HepG2 (cell line): ENCODE measurements around the gene ALLC. TPM values are rescaled to one million over a fixed set of nuclear protein-coding genes. Genes with fewer than 3 reads are reported as not detected.

Experiments
- ATAC-seq: fragments of 200-7000 bp; cut with Tn5 transposase; 3 replicates; pipeline ENCODE4 v1.9.1; 2020; ENCODE audit warnings: mild to moderate bottlenecking, moderate library complexity
- BruUV-seq: library from RNA; stranded (reverse); fragments of 400-500 nt; replicated peaks from 2 replicates; lab custom pipeline; 2021; lab: Mats Ljungman, UMichigan
- CTCF ChIA-PET: fragments of 300-600 bp; formaldehyde crosslinking; extraction: SDS; loops from one replicate; lab custom pipeline; 2021; ENCODE audit warnings: low total read pairs, inconsistent platforms, low intra/inter-chr PET ratio; lab: Yijun Ruan, JAX
- POLR2A ChIA-PET: fragments of 350-600 bp; sonication (Branson Sonifier 250); formaldehyde crosslinking; loops from one replicate; lab custom pipeline; 2020; ENCODE audit warnings: antibody characterized with exemption, inconsistent platforms; lab: Yijun Ruan, JAX
- DNase-seq: peaks from one replicate; pipeline ENCODE4 v3.0.0-alpha.2; 2015; ENCODE audit warnings: low spot score
- FAIRE-seq: peaks from 3 replicates; lab custom pipeline; 2011; peaks lifted over from hg19 to GRCh38; lab: Jason Lieb, UNC
- H2AFZ ChIP-seq: one replicate; pipeline ENCODE4 v1.6.1; 2011; ENCODE audit warnings: low read length, inconsistent platforms
- H3K27ac ChIP-seq: fragments of 300-600 bp; 3 replicates; pipeline ENCODE4 v1.8.0; 2011; ENCODE audit warnings: mixed run types, mild to moderate bottlenecking, mixed read lengths, low read length, inconsistent platforms; ENCODE audit not compliant: insufficient read depth; ENCODE audit errors: extremely low read length
- H3K27me3 ChIP-seq, 2 experiments: fragments of 200-600 bp in 1 of 2; 2 replicates in 1 of 2; 3 replicates in 1 of 2; pipeline versions ENCODE4 v1.6.0 to v1.8.0; 2011; ENCODE audit warnings: low read length in 2 of 2, mild to moderate bottlenecking in 2 of 2, moderate library complexity in 2 of 2, inconsistent platforms in 1 of 2; ENCODE audit not compliant: insufficient read depth in 2 of 2, control insufficient read depth in 1 of 2
- H3K36me3 ChIP-seq, 2 experiments: fragments of 200-600 bp in 1 of 2; replicated peaks in 1 of 2; 2 replicates in 1 of 2; 3 replicates in 1 of 2; pipeline versions ENCODE4 v1.5.1 to v1.8.0; 2011; ENCODE audit warnings: low read length in 2 of 2, inconsistent platforms in 1 of 2; ENCODE audit not compliant: insufficient read depth in 2 of 2, control insufficient read depth in 1 of 2
- H3K4me1 ChIP-seq: 2 replicates; pipeline ENCODE4 v1.5.1; 2012; ENCODE audit warnings: low read length, inconsistent platforms; ENCODE audit not compliant: insufficient read depth
- H3K4me2 ChIP-seq: 2 replicates; pipeline ENCODE4 v1.6.0; 2011; ENCODE audit warnings: low read depth, low read length, inconsistent platforms
- H3K4me3 ChIP-seq, 3 experiments: fragments of 200-600 bp in 1 of 3; sonication (generic), shearing (Covaris generic) in 1 of 3; replicated peaks in 1 of 3; 2 replicates each; pipeline ENCODE4 v1.5.1; 2011 to 2016; ENCODE audit warnings: low read length in 3 of 3, inconsistent platforms in 2 of 3, low read depth in 2 of 3, mild to moderate bottlenecking in 2 of 3, control low read depth in 1 of 3, mixed read lengths in 1 of 3; ENCODE audit not compliant: insufficient read depth in 1 of 3
- H3K79me2 ChIP-seq: one replicate; pipeline ENCODE4 v1.6.1; 2011; ENCODE audit warnings: low read length, inconsistent platforms; ENCODE audit not compliant: insufficient read depth
- H3K9ac ChIP-seq: 2 replicates; pipeline ENCODE4 v1.6.0; 2011; ENCODE audit warnings: mild to moderate bottlenecking, low read depth, low read length, inconsistent platforms; ENCODE audit not compliant: insufficient read depth
- H3K9me3 ChIP-seq: 2 replicates; pipeline ENCODE4 v1.5.1; 2012; ENCODE audit warnings: mild to moderate bottlenecking, low read length
- H4K20me1 ChIP-seq: 2 replicates; pipeline ENCODE4 v1.6.0; 2011; ENCODE audit warnings: inconsistent platforms, mild to moderate bottlenecking, low read length, moderate library complexity; ENCODE audit not compliant: insufficient read depth
- DBP ChIP-seq: sonication (generic); formaldehyde crosslinking; IDR thresholded peaks from 2 replicates; pipeline ENCODE4 v1.4.0; 2020; ENCODE audit warnings: missing genetic modification reagents; ENCODE audit errors: not compliant biosample characterization
- E2F1 ChIP-seq: sonication (generic); formaldehyde crosslinking; IDR thresholded peaks from 2 replicates; pipeline ENCODE4 v1.5.0; 2020; ENCODE audit warnings: missing genetic modification reagents
- FOXO1 ChIP-seq: sonication (generic); formaldehyde crosslinking; IDR thresholded peaks from 2 replicates; pipeline ENCODE4 v1.4.0; 2020; ENCODE audit warnings: missing genetic modification reagents
- FOXO4 ChIP-seq: sonication (generic); formaldehyde crosslinking; conservative IDR thresholded peaks from 2 replicates; pipeline ENCODE4 v1.8.1; 2023; ENCODE audit warnings: missing genetic modification reagents
- IRX3 ChIP-seq: sonication (generic); formaldehyde crosslinking; IDR thresholded peaks from 2 replicates; pipeline ENCODE4 v1.8.1; 2023; ENCODE audit warnings: mild to moderate bottlenecking, low read depth, missing genetic modification reagents, borderline replicate concordance
- KDM4B ChIP-seq: sonication (generic); formaldehyde crosslinking; IDR thresholded peaks from 2 replicates; pipeline ENCODE4 v1.4.0; 2020; ENCODE audit warnings: missing genetic modification reagents
- KLF9 ChIP-seq: IDR thresholded peaks from 2 replicates; pipeline ENCODE4 v1.6.1; 2016; ENCODE audit warnings: low read depth
- MED8 ChIP-seq: sonication (generic); formaldehyde crosslinking; IDR thresholded peaks from 2 replicates; pipeline ENCODE4 v1.8.1; 2023; ENCODE audit warnings: mild to moderate bottlenecking, missing genetic modification reagents; ENCODE audit not compliant: insufficient replicate concordance
- NFRKB ChIP-seq: fragments of 450-650 bp; IDR thresholded peaks from 2 replicates; pipeline ENCODE4 v1.6.1; 2017
- NFYB ChIP-seq: sonication (generic); formaldehyde crosslinking; IDR thresholded peaks from 2 replicates; pipeline ENCODE4 v1.4.0; 2020; ENCODE audit warnings: missing genetic modification reagents
- SP1 ChIP-seq, 2 experiments: fragments of 450-650 bp in 1 of 2; sonication (generic) in 1 of 2; formaldehyde crosslinking in 1 of 2; IDR thresholded peaks; 2 replicates each; pipeline versions ENCODE4 v1.4.0 to v1.6.1; 2016 to 2020; ENCODE audit warnings: missing genetic modification reagents in 1 of 2
- ZFYVE20 ChIP-seq: sonication (generic); formaldehyde crosslinking; IDR thresholded peaks from 2 replicates; pipeline ENCODE4 v1.8.0; 2023; ENCODE audit warnings: low read depth, mild to moderate bottlenecking, moderate library complexity, missing genetic modification reagents, borderline replicate concordance
- ZNF354B ChIP-seq: sonication (generic); formaldehyde crosslinking; IDR thresholded peaks from 2 replicates; pipeline ENCODE4 v1.8.0; 2022; ENCODE audit warnings: mild to moderate bottlenecking, missing genetic modification reagents
- ZNF44 ChIP-seq: sonication (generic); formaldehyde crosslinking; IDR thresholded peaks from 2 replicates; pipeline ENCODE4 v1.5.1; 2020; ENCODE audit warnings: mild to moderate bottlenecking, missing genetic modification reagents
- ZNF446 ChIP-seq: sonication (generic); formaldehyde crosslinking; IDR thresholded peaks from 2 replicates; pipeline ENCODE4 v1.5.0; 2020; ENCODE audit warnings: mild to moderate bottlenecking, missing genetic modification reagents
- WGBS: methylation state at CpG from one replicate; pipeline ENCODE4 v1.1.6; 2017; ENCODE audit warnings: low lambda C conversion rate; 5-methylcytosine and 5-hydroxymethylcytosine counted together
- in situ Hi-C: cut with HindIII; loops from 2 replicates; pipeline ENCODE4 v1.10.0; 2017; ENCODE audit warnings: low pct_unique_long_range_greater_than_20kb; ENCODE audit not compliant: extremely low pct_ligation_motif_present
- intact Hi-C: fragments of 100-400 bp; cut with micrococcal nuclease; formaldehyde crosslinking; loops from one replicate; pipeline ENCODE4 v1.10.0; 2022; ENCODE audit not compliant: unreplicated experiment
- polyA plus RNA-seq, 8 experiments: library from polyadenylated mRNA; depleted of rRNA in 3 of 8; stranded (reverse) in 7 of 8; unstranded in 1 of 8; fragments of >200 nt; fragmentation: Illumina TruSeq in 4 of 8; extraction: Trizol in 4 of 8; gene quantifications; 2 replicates each; pipeline versions ENCODE4 v1.2.1 to v1.2.3, GENCODE V29; 2011 to 2016; ENCODE audit warnings: low read depth in 4 of 8, missing spikeins in 1 of 8, mixed read lengths in 1 of 8; ENCODE audit not compliant: insufficient read depth in 1 of 8
- total RNA-seq, 5 experiments: library from RNA; depleted of rRNA; stranded (reverse); fragments of >200 nt; fragmentation: Illumina TruSeq; extraction: Trizol; gene quantifications; 2 replicates each; pipeline ENCODE4 v1.2.3, GENCODE V29; 2016; ENCODE audit warnings: low read depth in 1 of 5

The ALLC gene
- total and polyA plus RNA-seq, 2 of the 13 experiments (the other 11 are each of a cell fraction or from before 2014, with no cell fraction given), result 0.08 to 0.11 TPM

DNA sequence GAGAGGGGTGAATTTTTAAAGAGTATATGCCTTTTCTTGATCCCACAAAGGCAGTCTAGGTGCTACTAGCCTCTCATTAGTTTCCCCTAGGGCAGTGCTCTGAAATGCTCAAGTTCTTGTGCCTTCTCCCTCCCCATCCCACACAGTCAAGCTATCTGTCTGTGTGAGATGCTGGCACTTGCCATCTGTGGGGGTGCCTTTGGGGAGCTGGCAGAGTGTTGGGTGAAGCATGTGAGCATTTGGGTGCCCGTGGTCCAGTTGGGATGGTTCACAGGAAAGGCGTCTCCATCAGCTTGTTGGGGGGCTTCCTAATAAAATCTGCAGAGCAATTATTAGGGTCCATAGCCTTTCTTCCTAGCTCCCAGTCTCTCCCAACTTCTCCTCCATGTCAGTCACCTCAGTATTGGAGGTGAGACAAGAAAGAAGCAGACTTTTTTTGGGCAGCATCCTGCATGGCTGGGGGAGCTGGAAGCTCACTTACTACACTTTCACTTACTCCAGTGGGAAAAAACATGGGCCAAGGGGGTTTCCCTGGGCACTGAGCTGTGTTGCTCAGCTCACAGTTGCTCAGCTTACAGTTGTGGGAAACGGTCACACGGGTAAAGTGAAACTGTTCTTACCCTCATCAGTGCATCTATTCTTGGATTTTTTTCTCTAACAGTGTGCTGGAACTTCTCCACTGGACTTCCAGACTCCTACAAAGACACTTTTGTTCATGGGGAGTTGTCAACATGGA, 33.8 kb upstream of the ALLC start:
- peaks cover 0 to 11% of the 10 kb centered on the region in 2 experiments; a peak in 2 of 5 replicates for H3K27me3 ChIP-seq
- H4K20me1 ChIP-seq, result no peaks in the 10 kb centered on the region
- H2AFZ ChIP-seq, result no peak overlapping the region
- H3K9ac ChIP-seq, result no peak overlapping the region
- in situ Hi-C loops, result no loop called here
- TF ChIP-seq FOXO4 (CRISPR knock-in tag) (0 out of 2 replicates have a peak, but pooled peaks have one; percentile 66), IRX3 (CRISPR knock-in tag) (no peak)
- TF ChIP-seq, all 625 proteins: peak for 1
- ChIA-PET CTCF (no interaction called here), POLR2A (interaction anchor here (0.7 kb wide), 1 partner anchor 35 kb away, joined by 3 read pairs; no protein-coding TSS in a partner anchor)
- Histone ChIP-seq H3K79me2 (no peaks in the 10 kb centered on the region), H3K36me3 (no peaks in the 10 kb centered on the region), H3K27ac (no peak overlapping the region), H3K4me2 (no peak overlapping the region), H3K9me3 (no peaks in the 10 kb centered on the region), H3K4me1 (peaks cover 34% of the 10 kb centered on the region), H3K4me3 (no peak overlapping the region)
- FAIRE-seq (no peak), ATAC-seq (no peak), DNase-seq (no peak)
- intact Hi-C loops, result no loop called here
- no TSS peak for BruUV-seq
- WGBS, result 44% methylated on average over 4 of the region's 4 CpGs

DNA sequence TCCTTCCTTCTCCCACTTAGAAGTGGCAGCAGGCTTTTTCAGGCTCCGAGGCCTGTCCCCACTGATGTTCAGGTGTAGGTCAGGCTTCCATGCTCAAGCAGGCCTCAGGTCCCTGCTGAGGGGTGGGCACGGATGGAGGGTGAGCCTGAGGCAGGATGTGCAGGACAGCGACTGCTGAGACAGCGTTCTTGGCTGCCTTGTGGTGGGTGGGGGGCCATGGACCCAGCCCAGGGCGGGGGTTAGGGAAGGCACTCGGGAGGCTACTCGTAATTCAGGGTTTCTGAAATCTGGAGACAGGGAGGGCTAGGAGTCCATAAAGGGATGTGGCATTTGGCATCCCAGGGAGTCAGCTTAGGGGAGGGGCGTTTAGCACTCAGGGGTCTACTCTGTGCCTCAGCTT, 32.8 kb upstream of the ALLC start:
- Histone ChIP-seq H3K36me3 (no peaks in the 10 kb centered on the region), H3K4me1 (peaks cover 28% of the 10 kb centered on the region), H2AFZ (no peak overlapping the region), H3K27me3 (peaks cover 0 to 11% of the 10 kb centered on the region in 2 experiments; a peak in 2 of 5 replicates), H3K9me3 (no peaks in the 10 kb centered on the region), H3K4me2 (no peak overlapping the region), H3K27ac (no peak overlapping the region), H3K79me2 (no peaks in the 10 kb centered on the region), H3K9ac (no peak overlapping the region), H3K4me3 (no peak overlapping the region), H4K20me1 (no peaks in the 10 kb centered on the region)
- WGBS, result 63% methylated on average over 8 of the region's 8 CpGs
- FAIRE-seq, result no peak
- CTCF ChIA-PET, result interaction anchor here (2.1 kb wide), 1 partner anchor 26 kb away, joined by 11 read pairs; no protein-coding TSS in a partner anchor
- no peak for DNase-seq
- POLR2A ChIA-PET, result no interaction called here
- ATAC-seq, result no peak
- intact Hi-C loops (no loop called here), in situ Hi-C loops (no loop called here)
- no TSS peak for BruUV-seq
- TF ChIP-seq ZNF446 (CRISPR knock-in tag) (no peak), DBP (CRISPR knock-in tag) (no peak), ZNF354B (CRISPR knock-in tag) (no peak), KDM4B (CRISPR knock-in tag) (no peak), SP1 (IDR thresholded peaks at IDR 0.05) (no peak), SP1 (CRISPR knock-in tag; IDR thresholded peaks at IDR 0.05) (no peak), MED8 (no peak), ZNF44 (CRISPR knock-in tag) (no peak), E2F1 (CRISPR knock-in tag) (no peak), FOXO1 (no peak), ZFYVE20 (CRISPR knock-in tag) (no peak), KLF9 (CRISPR knock-in tag) (no peak), NFRKB (no peak), NFYB (CRISPR knock-in tag) (no peak)
